Measurements from ENCODE around the gene TP63. TPM values are rescaled to one million over a fixed set of nuclear protein-coding genes. Genes with fewer than 3 reads are reported as not detected.

The TP63 gene
- total RNA-seq, 1 experiment from 2014 or later, result not detected

GRCh38 chr3:189690237-189690636 lies 59.0 kb downstream of the TP63 start:
- Histone ChIP-seq H4K20me1 (ENCODE audit: control insufficient read depth, insufficient read depth, insufficient read length) (no peaks in the 10 kb centered on the region), H4K5ac (ENCODE audit: insufficient read length, low read depth, low read length) (no peak overlapping the region), H3K27ac (ENCODE audit: insufficient read length, low read depth, low read length) (no peak overlapping the region), H4K91ac (ENCODE audit: insufficient read length, low read depth, low read length) (no peak overlapping the region), H2BK5ac (ENCODE audit: insufficient read length, low read length) (no peak overlapping the region), H3K14ac (ENCODE audit: insufficient read depth, low read length) (no peak overlapping the region), H3K56ac (ENCODE audit: insufficient read length, low read depth, low read length) (no peak overlapping the region), H3T11ph (ENCODE audit: low read length) (no peak overlapping the region), H2BK15ac (ENCODE audit: low read depth, low read length) (no peak overlapping the region), H3K9me3 (ENCODE audit: control insufficient read depth, low read depth, low read length) (no peaks in the 10 kb centered on the region), H2AK5ac (ENCODE audit: insufficient read length, low read length) (no peak overlapping the region), H2AFZ (ENCODE audit: low read length) (no peak overlapping the region), H3K9ac (ENCODE audit: extremely low read depth, insufficient read length, low read length) (no peak overlapping the region), H2BK12ac (ENCODE audit: insufficient read length, low read depth, low read length) (no peak overlapping the region), H3K79me1 (ENCODE audit: insufficient read depth, low read depth, low read length, poor library complexity, severe bottlenecking) (no peaks in the 10 kb centered on the region), H3K4me2 (ENCODE audit: insufficient read depth, insufficient read length, low read length) (no peak overlapping the region), H2BK20ac (ENCODE audit: low read depth, low read length, poor library complexity, severe bottlenecking) (no peak overlapping the region), H3K4me1 (ENCODE audit: insufficient read depth, low read length) (no peaks in the 10 kb centered on the region), H3K18ac (ENCODE audit: insufficient read length, low read depth, low read length) (no peak overlapping the region), H3K23ac (ENCODE audit: insufficient read length, low read depth, low read length) (no peak overlapping the region), H3K27me3 (ENCODE audit: insufficient read depth, low read length) (no peaks in the 10 kb centered on the region), H3K79me2 (ENCODE audit: insufficient read depth, low read length) (no peaks in the 10 kb centered on the region), H2BK120ac (ENCODE audit: low read depth, low read length, poor library complexity, severe bottlenecking) (no peak overlapping the region), H4K8ac (replicated peaks; ENCODE audit: insufficient read length, low read depth, low read length) (no peak overlapping the region), H3K23me2 (ENCODE audit: insufficient read length, low read depth, low read length, poor library complexity, severe bottlenecking) (no peaks in the 10 kb centered on the region), H3K4ac (ENCODE audit: low read depth, low read length) (no peak overlapping the region)
- Mint-ChIP-seq H3K27ac (no peak overlapping the region), H3K36me3 (ENCODE audit: insufficient read depth in 1 of 3, low read depth in 3 of 3) (no peaks in the 10 kb centered on the region), H3K9me3 (no peaks in the 10 kb centered on the region), H3K4me1 (no peaks in the 10 kb centered on the region), H3K27me3 (ENCODE audit: low read depth) (no peaks in the 10 kb centered on the region), H3K4me3 (no peak overlapping the region)
- TF ChIP-seq, protein P1, sequence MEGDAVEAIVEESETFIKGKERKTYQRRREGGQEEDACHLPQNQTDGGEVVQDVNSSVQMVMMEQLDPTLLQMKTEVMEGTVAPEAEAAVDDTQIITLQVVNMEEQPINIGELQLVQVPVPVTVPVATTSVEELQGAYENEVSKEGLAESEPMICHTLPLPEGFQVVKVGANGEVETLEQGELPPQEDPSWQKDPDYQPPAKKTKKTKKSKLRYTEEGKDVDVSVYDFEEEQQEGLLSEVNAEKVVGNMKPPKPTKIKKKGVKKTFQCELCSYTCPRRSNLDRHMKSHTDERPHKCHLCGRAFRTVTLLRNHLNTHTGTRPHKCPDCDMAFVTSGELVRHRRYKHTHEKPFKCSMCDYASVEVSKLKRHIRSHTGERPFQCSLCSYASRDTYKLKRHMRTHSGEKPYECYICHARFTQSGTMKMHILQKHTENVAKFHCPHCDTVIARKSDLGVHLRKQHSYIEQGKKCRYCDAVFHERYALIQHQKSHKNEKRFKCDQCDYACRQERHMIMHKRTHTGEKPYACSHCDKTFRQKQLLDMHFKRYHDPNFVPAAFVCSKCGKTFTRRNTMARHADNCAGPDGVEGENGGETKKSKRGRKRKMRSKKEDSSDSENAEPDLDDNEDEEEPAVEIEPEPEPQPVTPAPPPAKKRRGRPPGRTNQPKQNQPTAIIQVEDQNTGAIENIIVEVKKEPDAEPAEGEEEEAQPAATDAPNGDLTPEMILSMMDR (conservative IDR thresholded peaks at IDR 0.05), result no peak
- no peak for DNase-seq
- no CpG with 5 or more reads among the region's 1 CpG for WGBS (ENCODE audit: extremely low coverage, insufficient read length, low lambda C conversion rate)

All from H9 (cell line).